Measurements from ENCODE around the gene SLC12A3.
"Not testable (repeated sequence)": the region's sequence is repeated elsewhere in the genome, so short reads cannot be mapped to it uniquely, and the experiment has no call there.

Gene SLC12A3

GRCh38 chr16:56848029-56848936 is 16.7 kb upstream of the SLC12A3 start:
- DNase-seq, result no peak

GRCh38 chr16:56848955-56849689 is 15.9 kb upstream of the SLC12A3 start:
- DNase-seq, result no peak

GRCh38 chr16:56849690-56850680 is 15.0 kb upstream of the SLC12A3 start:
- no peak for DNase-seq

- DNase-seq, result no peak
Measured at GRCh38 chr16:56851671-56852400, 13.2 kb upstream of the SLC12A3 start.

GRCh38 chr16:56852401-56852730 is 12.6 kb upstream of the SLC12A3 start:
- no peak for DNase-seq

- DNase-seq, result no peak
Measured at GRCh38 chr16:56852968-56853367, 12.0 kb upstream of the SLC12A3 start.

- no peak for DNase-seq
Measured at GRCh38 chr16:56855201-56855600, 9.8 kb upstream of the SLC12A3 start.

- no peak for DNase-seq
Measured at GRCh38 chr16:56855946-56856345, 9.1 kb upstream of the SLC12A3 start.

- DNase-seq, result no peak
Measured at GRCh38 chr16:56856876-56857447, 8.0 kb upstream of the SLC12A3 start.

- no peak for DNase-seq
Measured at GRCh38 chr16:56858374-56858773, 6.6 kb upstream of the SLC12A3 start.

GRCh38 chr16:56859636-56860035 is 5.4 kb upstream of the SLC12A3 start:
- no peak for DNase-seq

- no peak for DNase-seq
Measured at GRCh38 chr16:56860226-56861020, 4.6 kb upstream of the SLC12A3 start.

GRCh38 chr16:56861092-56861610 is 3.9 kb upstream of the SLC12A3 start:
- DNase-seq, result no peak

- no peak for DNase-seq
Measured at GRCh38 chr16:56861756-56862155, 3.3 kb upstream of the SLC12A3 start.

- DNase-seq, result no peak
Measured at GRCh38 chr16:56862776-56863175, 2.2 kb upstream of the SLC12A3 start.

GRCh38 chr16:56865394-56866062 is 521 bp downstream of the SLC12A3 start:
- DNase-seq, result no peak

GRCh38 chr16:56866955-56867830 is 2.2 kb downstream of the SLC12A3 start:
- DNase-seq, result no peak

GRCh38 chr16:56868175-56868574 is 3.2 kb downstream of the SLC12A3 start:
- no peak for DNase-seq

- DNase-seq, result not testable (repeated sequence)
Measured at GRCh38 chr16:56868766-56869165, 3.8 kb downstream of the SLC12A3 start.

All from SHP77 treated with DMSO at 0.1 percent for 48 hours (cell line).